HEK293 (cell line): ENCODE results near the gene LACC1.

Source experiments
- GLI2 ChIP-seq: fragments of 450-650 bp; formaldehyde crosslinking; IDR thresholded peaks from 2 replicates; pipeline ENCODE4; 2017; ENCODE audit warnings: missing biosample characterization, missing genetic modification characterization, low read depth, borderline replicate concordance
- TCF7L2 ChIP-seq: IDR thresholded peaks from 2 replicates; pipeline ENCODE4 v1.6.1; 2011; ENCODE audit warnings: low read depth, mild to moderate bottlenecking, inconsistent platforms, low read length, moderate library complexity, borderline replicate concordance
- ZNF777 ChIP-seq: fragments of 450-650 bp; formaldehyde crosslinking; IDR thresholded peaks from 2 replicates; pipeline ENCODE4 v1.5.1; 2017; ENCODE audit warnings: missing biosample characterization, missing genetic modification characterization, borderline replicate concordance

DNA sequence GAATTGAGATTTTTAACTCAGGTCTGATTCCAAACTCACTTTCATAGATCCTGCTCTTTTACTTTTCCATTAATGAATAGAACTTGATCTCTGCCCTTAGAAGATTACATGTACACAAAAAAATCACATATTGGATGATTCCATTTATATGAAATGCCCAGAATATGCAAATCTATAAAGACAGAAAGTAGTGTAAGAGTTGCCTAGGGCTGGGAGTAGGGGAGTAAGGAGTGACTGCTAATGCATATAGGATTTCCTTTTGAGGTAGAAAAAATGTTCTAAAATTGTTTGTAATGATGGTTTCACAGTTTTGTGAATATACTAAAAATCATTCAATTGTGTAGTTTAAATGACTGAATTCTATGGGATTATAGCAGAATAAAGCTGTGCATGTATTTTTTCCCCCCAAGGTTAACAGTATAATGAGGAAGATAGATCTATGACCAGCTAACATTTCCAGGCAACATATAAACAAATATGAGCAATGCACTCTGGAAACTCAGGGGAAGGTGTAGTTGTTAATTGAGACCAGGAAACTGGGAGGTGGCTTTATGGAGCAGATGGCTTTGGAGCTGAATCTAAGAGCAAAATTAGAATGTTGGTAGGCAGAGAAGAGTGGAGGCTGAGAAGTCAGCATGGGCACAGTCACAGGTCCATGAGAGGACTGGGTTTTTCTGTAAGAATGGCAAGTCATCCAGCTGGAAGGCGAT lies 41.4 kb downstream of the LACC1 start:
- TF ChIP-seq TCF7L2, result no peak
- no peak for TF ChIP-seq ZNF777
- no peak for TF ChIP-seq GLI2 (tag by site-specific recombination)
